Endothelial cell (in vitro differentiated cells): ENCODE measurements around the gene C2orf80. TPM values are rescaled to one million over a fixed set of nuclear protein-coding genes. Genes with fewer than 3 reads are reported as not detected.
"Not testable (repeated sequence)": the region's sequence is repeated elsewhere in the genome, so short reads cannot be mapped to it uniquely, and the experiment has no call there.

Experiments
- DNase-seq: peaks from one replicate; pipeline ENCODE4 v3.0.0; 2021; ENCODE audit warnings: low spot score
- H3K27ac Mint-ChIP-seq: one replicate; pipeline ENCODE4 v1.8.0; 2021; ENCODE audit warnings: mixed read lengths, inconsistent platforms; ENCODE audit not compliant: unreplicated experiment
- H3K27me3 Mint-ChIP-seq: one replicate; pipeline ENCODE4 v1.8.0; 2021; ENCODE audit warnings: mild to moderate bottlenecking, moderate library complexity, mixed read lengths, inconsistent platforms; ENCODE audit not compliant: unreplicated experiment
- H3K36me3 Mint-ChIP-seq: one replicate; pipeline ENCODE4 v1.8.0; 2021; ENCODE audit warnings: mild to moderate bottlenecking, low read depth, mixed read lengths, inconsistent platforms; ENCODE audit not compliant: unreplicated experiment
- H3K4me1 Mint-ChIP-seq: one replicate; pipeline ENCODE4 v1.8.0; 2021; ENCODE audit warnings: mild to moderate bottlenecking, mixed read lengths, inconsistent platforms; ENCODE audit not compliant: unreplicated experiment
- H3K4me3 Mint-ChIP-seq: one replicate; pipeline ENCODE4 v1.8.0; 2021; ENCODE audit warnings: mild to moderate bottlenecking, mixed read lengths, inconsistent platforms; ENCODE audit not compliant: unreplicated experiment
- H3K9me3 Mint-ChIP-seq: one replicate; pipeline ENCODE4 v1.8.0; 2021; ENCODE audit warnings: mixed read lengths, inconsistent platforms; ENCODE audit not compliant: unreplicated experiment
- total RNA-seq: library from RNA; stranded (reverse); fragmentation: NEBNext Ultra II Directional; extraction: Animal tissue kit (Norgen Biotek cat#: 25700); gene quantifications from one replicate; pipeline ENCODE4 v1.2.1, GENCODE V29; 2021; ENCODE audit not compliant: unreplicated experiment
- TF ChIP-seq, protein P1 (sequence below): fragments of 200-600 bp; sonication (generic); IDR thresholded peaks from one replicate; pipeline ENCODE4 v1.5.0; 2021; ENCODE audit warnings: antibody characterized with exemption; ENCODE audit not compliant: unreplicated experiment

The C2orf80 gene
- total RNA-seq, 1 donor from 2014 or later, result not detected

DNA sequence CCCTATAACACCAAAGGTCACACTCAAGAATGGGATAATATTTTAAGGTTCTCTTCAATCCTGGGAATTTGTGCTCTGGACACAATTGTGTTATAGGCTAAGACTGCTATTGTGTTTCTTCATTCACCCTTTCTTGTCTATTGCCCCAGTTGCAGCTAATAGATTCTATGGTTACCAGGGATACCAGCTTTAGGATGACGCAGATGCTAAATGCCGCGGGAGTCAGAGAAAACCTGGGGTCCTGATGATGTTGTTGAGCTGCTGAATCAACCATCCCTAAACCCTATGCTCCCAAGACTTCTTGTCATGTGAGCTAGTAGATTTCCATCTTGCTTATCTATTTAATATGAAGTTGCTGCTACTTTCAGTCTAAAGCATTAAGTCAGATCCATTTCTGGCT, 70.9 kb downstream of the C2orf80 start:
- Mint-ChIP-seq H3K27me3 (peaks cover 4% of the 10 kb centered on the region), H3K9me3 (no peaks in the 10 kb centered on the region), H3K27ac (no peak overlapping the region), H3K4me3 (no peak overlapping the region), H3K4me1 (peaks cover 6% of the 10 kb centered on the region), H3K36me3 (no peaks in the 10 kb centered on the region)
- DNase-seq, result no peak
- TF ChIP-seq, protein P1, sequence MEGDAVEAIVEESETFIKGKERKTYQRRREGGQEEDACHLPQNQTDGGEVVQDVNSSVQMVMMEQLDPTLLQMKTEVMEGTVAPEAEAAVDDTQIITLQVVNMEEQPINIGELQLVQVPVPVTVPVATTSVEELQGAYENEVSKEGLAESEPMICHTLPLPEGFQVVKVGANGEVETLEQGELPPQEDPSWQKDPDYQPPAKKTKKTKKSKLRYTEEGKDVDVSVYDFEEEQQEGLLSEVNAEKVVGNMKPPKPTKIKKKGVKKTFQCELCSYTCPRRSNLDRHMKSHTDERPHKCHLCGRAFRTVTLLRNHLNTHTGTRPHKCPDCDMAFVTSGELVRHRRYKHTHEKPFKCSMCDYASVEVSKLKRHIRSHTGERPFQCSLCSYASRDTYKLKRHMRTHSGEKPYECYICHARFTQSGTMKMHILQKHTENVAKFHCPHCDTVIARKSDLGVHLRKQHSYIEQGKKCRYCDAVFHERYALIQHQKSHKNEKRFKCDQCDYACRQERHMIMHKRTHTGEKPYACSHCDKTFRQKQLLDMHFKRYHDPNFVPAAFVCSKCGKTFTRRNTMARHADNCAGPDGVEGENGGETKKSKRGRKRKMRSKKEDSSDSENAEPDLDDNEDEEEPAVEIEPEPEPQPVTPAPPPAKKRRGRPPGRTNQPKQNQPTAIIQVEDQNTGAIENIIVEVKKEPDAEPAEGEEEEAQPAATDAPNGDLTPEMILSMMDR, result no peak

DNA sequence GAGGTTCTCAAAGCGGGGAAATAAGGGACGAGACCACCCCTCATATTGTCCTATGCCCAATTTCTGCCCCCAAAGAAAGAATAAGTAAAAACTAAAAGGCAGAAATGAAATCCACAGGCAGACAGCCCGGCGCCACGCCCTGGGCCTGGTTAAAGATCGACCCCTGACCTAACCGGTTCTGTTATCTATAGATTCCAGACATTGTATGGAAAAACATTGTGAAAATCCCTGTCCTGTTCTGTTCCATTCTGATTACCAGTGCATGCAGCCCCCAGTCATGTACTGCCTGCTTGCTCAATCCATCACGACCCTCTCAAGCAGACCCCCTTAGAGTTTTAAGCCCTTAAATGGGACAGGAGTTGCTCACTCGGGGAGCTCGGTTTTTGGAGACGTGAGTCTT, 72.4 kb downstream of the C2orf80 start:
- not testable (repeated sequence) for H3K27me3 Mint-ChIP-seq, DNase-seq, H3K9me3 Mint-ChIP-seq, H3K4me1 Mint-ChIP-seq, H3K4me3 Mint-ChIP-seq, H3K27ac Mint-ChIP-seq, H3K36me3 Mint-ChIP-seq

Other genes starting within 250 kb of the C2orf80 start
- 10.4 TPM for gene PLEKHM3, start 164.5 kb downstream of the C2orf80 start, total RNA-seq
- not detected for gene CRYGD, start 65.5 kb downstream of the C2orf80 start, total RNA-seq
- not detected for gene CRYGC, start 60.2 kb downstream of the C2orf80 start, total RNA-seq
- gene CRYGB, start 43.9 kb downstream of the C2orf80 start, total RNA-seq, result not detected
- gene CRYGA, start 26.4 kb downstream of the C2orf80 start, total RNA-seq, result not detected
- 171 TPM for gene IDH1, start 65.0 kb upstream of the C2orf80 start, total RNA-seq
- 52.7 TPM for gene PIKFYVE, start 76.2 kb upstream of the C2orf80 start, total RNA-seq
- not detected for gene PTH2R, start 216.8 kb upstream of the C2orf80 start, total RNA-seq